Hepatocyte (in vitro differentiated cells): Measurements from ENCODE around the gene PARN.

Experiments used
- EZH2phosphoT487 ChIP-seq: fragments of 200-600 bp; sonication (generic); IDR thresholded peaks from one replicate; pipeline ENCODE4 v1.6.1; 2018; ENCODE audit warnings: antibody characterized with exemption, mild to moderate bottlenecking, low read depth, moderate library complexity; ENCODE audit not compliant: unreplicated experiment, severe bottlenecking
- TF ChIP-seq, protein P1 (sequence below): fragments of 200-600 bp; sonication (generic); IDR thresholded peaks from 2 replicates; pipeline ENCODE4 v1.5.1; 2016; ENCODE audit warnings: antibody characterized with exemption, mild to moderate bottlenecking; ENCODE audit not compliant: poor library complexity

DNA sequence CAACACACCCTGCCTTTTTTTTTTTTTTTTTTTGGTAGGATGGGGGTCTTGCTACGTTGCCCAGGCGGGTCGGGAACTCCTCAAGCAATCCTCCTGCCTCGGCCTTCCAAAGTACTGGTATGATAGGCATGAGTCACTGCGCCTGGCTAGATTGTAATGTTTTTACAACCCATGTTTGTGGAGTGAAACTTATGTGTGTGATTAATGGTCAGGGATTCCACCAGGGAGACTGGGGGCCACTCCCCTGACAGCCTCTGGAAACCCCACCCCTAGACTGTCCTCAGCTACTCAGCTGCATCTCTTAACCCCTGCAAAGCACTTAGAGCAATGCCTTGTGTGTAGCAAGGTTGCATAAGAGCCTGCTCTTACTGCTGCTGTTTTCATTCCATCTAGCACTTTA, 220.5 kb downstream of the PARN start:
- TF ChIP-seq, protein P1, sequence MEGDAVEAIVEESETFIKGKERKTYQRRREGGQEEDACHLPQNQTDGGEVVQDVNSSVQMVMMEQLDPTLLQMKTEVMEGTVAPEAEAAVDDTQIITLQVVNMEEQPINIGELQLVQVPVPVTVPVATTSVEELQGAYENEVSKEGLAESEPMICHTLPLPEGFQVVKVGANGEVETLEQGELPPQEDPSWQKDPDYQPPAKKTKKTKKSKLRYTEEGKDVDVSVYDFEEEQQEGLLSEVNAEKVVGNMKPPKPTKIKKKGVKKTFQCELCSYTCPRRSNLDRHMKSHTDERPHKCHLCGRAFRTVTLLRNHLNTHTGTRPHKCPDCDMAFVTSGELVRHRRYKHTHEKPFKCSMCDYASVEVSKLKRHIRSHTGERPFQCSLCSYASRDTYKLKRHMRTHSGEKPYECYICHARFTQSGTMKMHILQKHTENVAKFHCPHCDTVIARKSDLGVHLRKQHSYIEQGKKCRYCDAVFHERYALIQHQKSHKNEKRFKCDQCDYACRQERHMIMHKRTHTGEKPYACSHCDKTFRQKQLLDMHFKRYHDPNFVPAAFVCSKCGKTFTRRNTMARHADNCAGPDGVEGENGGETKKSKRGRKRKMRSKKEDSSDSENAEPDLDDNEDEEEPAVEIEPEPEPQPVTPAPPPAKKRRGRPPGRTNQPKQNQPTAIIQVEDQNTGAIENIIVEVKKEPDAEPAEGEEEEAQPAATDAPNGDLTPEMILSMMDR = no peak
- no peak for TF ChIP-seq EZH2phosphoT487
